ENCODE data around the gene SARNP. TPM values are rescaled to one million over a fixed set of nuclear protein-coding genes. Genes with fewer than 3 reads are reported as not detected.

The SARNP gene
- total and polyA plus RNA-seq, 9 of the 15 experiments (the other 6 are each of a cell fraction or from before 2014, with no cell fraction given), result 70.1 to 400 (median 198) TPM

DNA sequence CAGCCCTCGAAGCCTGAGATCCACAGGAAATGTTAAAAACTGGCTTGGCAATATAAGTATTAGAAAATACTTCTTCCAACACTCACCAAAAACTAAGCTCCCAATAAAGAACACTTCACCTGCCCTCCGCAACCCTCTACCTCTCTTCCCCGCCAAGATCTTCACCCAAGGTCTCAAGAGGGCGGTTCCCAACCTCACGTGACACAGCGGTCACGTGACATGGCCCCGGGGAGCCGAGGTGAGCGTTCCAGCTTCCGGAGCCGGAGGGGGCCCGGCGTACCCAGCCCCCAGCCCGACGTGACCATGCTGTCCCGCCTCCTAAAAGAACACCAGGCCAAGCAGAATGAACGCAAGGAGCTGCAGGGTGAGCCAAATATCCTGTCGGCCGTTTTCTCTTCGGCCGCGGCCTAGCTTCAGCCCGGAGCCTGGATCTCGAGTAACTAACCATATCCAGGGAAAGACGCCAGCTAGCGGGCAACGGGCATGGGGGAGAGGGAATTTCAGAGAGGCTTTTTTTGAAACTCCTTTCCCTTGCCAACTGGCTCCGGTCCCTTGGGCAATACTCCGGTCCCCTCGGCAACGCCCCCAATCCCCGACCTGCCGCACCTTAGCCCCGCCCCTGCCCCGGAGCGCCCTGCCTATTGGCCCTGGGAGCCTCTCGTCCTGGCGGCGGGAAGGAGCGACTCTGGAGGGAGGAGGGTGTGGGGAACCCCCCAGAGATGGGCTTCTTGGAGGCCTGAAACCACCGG, 101.5 kb downstream of the SARNP start, which contains the start of gene BLOC1S1 (continued):
- TF ChIP-seq CHD4 (IDR thresholded peaks at IDR 0.05; ENCODE audit: insufficient read depth, insufficient replicate concordance, low read depth, low read length, poor library complexity, severe bottlenecking), result no peak
- TF ChIP-seq RAD21 (CRISPR knock-in tag; conservative IDR thresholded peaks at IDR 0.05 in 1 of 2, IDR thresholded peaks at IDR 0.05 in 1 of 2), result no peak
- no peak for TF ChIP-seq JUNB (CRISPR knock-in tag; conservative IDR thresholded peaks at IDR 0.05)
- TF ChIP-seq, protein P1, sequence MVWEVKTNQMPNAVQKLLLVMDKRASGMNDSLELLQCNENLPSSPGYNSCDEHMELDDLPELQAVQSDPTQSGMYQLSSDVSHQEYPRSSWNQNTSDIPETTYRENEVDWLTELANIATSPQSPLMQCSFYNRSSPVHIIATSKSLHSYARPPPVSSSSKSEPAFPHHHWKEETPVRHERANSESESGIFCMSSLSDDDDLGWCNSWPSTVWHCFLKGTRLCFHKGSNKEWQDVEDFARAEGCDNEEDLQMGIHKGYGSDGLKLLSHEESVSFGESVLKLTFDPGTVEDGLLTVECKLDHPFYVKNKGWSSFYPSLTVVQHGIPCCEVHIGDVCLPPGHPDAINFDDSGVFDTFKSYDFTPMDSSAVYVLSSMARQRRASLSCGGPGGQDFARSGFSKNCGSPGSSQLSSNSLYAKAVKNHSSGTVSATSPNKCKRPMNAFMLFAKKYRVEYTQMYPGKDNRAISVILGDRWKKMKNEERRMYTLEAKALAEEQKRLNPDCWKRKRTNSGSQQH (CRISPR knock-in tag; IDR thresholded peaks at IDR 0.05), result no peak
- TF ChIP-seq, protein P2, sequence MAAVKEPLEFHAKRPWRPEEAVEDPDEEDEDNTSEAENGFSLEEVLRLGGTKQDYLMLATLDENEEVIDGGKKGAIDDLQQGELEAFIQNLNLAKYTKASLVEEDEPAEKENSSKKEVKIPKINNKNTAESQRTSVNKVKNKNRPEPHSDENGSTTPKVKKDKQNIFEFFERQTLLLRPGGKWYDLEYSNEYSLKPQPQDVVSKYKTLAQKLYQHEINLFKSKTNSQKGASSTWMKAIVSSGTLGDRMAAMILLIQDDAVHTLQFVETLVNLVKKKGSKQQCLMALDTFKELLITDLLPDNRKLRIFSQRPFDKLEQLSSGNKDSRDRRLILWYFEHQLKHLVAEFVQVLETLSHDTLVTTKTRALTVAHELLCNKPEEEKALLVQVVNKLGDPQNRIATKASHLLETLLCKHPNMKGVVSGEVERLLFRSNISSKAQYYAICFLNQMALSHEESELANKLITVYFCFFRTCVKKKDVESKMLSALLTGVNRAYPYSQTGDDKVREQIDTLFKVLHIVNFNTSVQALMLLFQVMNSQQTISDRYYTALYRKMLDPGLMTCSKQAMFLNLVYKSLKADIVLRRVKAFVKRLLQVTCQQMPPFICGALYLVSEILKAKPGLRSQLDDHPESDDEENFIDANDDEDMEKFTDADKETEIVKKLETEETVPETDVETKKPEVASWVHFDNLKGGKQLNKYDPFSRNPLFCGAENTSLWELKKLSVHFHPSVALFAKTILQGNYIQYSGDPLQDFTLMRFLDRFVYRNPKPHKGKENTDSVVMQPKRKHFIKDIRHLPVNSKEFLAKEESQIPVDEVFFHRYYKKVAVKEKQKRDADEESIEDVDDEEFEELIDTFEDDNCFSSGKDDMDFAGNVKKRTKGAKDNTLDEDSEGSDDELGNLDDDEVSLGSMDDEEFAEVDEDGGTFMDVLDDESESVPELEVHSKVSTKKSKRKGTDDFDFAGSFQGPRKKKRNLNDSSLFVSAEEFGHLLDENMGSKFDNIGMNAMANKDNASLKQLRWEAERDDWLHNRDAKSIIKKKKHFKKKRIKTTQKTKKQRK (IDR thresholded peaks at IDR 0.05; ENCODE audit: borderline replicate concordance, low read depth, low read length), result no peak
- peak; percentile 75 for TF ChIP-seq NFRKB (IDR thresholded peaks at IDR 0.05; ENCODE audit: low read depth)
- TF ChIP-seq ZNF23 (CRISPR knock-in tag; IDR thresholded peaks at IDR 0.05), result no peak
- no peak for TF ChIP-seq ZNF699 (CRISPR knock-in tag; IDR thresholded peaks at IDR 0.05; ENCODE audit: insufficient replicate concordance)
- no peak; the same call in 1 of the 2 replicates for TF ChIP-seq ZNF583 (CRISPR knock-in tag; IDR thresholded peaks at IDR 0.05)
- TF ChIP-seq NFIX (CRISPR knock-in tag; IDR thresholded peaks at IDR 0.05; ENCODE audit: low read depth), result no peak
- TF ChIP-seq, protein P3, sequence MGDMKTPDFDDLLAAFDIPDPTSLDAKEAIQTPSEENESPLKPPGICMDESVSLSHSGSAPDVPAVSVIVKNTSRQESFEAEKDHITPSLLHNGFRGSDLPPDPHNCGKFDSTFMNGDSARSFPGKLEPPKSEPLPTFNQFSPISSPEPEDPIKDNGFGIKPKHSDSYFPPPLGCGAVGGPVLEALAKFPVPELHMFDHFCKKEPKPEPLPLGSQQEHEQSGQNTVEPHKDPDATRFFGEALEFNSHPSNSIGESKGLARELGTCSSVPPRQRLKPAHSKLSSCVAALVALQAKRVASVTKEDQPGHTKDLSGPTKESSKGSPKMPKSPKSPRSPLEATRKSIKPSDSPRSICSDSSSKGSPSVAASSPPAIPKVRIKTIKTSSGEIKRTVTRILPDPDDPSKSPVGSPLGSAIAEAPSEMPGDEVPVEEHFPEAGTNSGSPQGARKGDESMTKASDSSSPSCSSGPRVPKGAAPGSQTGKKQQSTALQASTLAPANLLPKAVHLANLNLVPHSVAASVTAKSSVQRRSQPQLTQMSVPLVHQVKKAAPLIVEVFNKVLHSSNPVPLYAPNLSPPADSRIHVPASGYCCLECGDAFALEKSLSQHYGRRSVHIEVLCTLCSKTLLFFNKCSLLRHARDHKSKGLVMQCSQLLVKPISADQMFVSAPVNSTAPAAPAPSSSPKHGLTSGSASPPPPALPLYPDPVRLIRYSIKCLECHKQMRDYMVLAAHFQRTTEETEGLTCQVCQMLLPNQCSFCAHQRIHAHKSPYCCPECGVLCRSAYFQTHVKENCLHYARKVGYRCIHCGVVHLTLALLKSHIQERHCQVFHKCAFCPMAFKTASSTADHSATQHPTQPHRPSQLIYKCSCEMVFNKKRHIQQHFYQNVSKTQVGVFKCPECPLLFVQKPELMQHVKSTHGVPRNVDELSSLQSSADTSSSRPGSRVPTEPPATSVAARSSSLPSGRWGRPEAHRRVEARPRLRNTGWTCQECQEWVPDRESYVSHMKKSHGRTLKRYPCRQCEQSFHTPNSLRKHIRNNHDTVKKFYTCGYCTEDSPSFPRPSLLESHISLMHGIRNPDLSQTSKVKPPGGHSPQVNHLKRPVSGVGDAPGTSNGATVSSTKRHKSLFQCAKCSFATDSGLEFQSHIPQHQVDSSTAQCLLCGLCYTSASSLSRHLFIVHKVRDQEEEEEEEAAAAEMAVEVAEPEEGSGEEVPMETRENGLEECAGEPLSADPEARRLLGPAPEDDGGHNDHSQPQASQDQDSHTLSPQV (IDR thresholded peaks at IDR 0.05), result no peak
- TF ChIP-seq ZFP1 (CRISPR knock-in tag; IDR thresholded peaks at IDR 0.05), result no peak

Data from K562 (cell line).